Endodermal cell (in vitro differentiated cells): Measurements from ENCODE around the gene CNOT4. TPM values are rescaled to one million over a fixed set of nuclear protein-coding genes. Genes with fewer than 3 reads are reported as not detected.
A peak's percentile ranks its signal among the peaks of the same experiment; 100 is the strongest.

Source experiments
- DNase-seq: peaks from one replicate; pipeline ENCODE4 v3.0.0-alpha.2; 2017
- H3K27ac ChIP-seq: 2 replicates; pipeline ENCODE4 v1.5.1; 2013; ENCODE audit warnings: mild to moderate bottlenecking, low read depth, low read length, moderate library complexity
- H3K27me3 ChIP-seq: 2 replicates; pipeline ENCODE4 v1.6.1; 2013; ENCODE audit warnings: mild to moderate bottlenecking, low read length, moderate library complexity; ENCODE audit not compliant: insufficient read depth, control insufficient read depth, poor library complexity, severe bottlenecking
- H3K36me3 ChIP-seq: 2 replicates; pipeline ENCODE4 v1.7.0; 2013; ENCODE audit warnings: mild to moderate bottlenecking, low read length, moderate library complexity; ENCODE audit not compliant: control insufficient read depth, insufficient read depth
- H3K4me1 ChIP-seq: one replicate; pipeline ENCODE4 v1.7.0; 2013; ENCODE audit warnings: low read length; ENCODE audit not compliant: control insufficient read depth, insufficient read depth
- H3K4me3 ChIP-seq: 2 replicates; pipeline ENCODE4 v1.5.1; 2013; ENCODE audit warnings: mild to moderate bottlenecking, low read length, moderate library complexity
- H3K9ac ChIP-seq: 2 replicates; pipeline ENCODE4 v1.6.1; 2013; ENCODE audit warnings: mild to moderate bottlenecking, low read length, moderate library complexity; ENCODE audit not compliant: poor library complexity, severe bottlenecking; ENCODE audit errors: extremely low read depth
- H3K9me3 ChIP-seq: 2 replicates; pipeline ENCODE4 v1.6.1; 2013; ENCODE audit warnings: mild to moderate bottlenecking, low read length, moderate library complexity; ENCODE audit not compliant: control insufficient read depth
- H3K27ac Mint-ChIP-seq: 2 replicates; pipeline ENCODE4 v1.8.0; 2020; ENCODE audit warnings: mixed read lengths
- H3K27me3 Mint-ChIP-seq: 2 replicates; pipeline ENCODE4 v1.8.0; 2021; ENCODE audit warnings: mild to moderate bottlenecking, mixed read lengths; ENCODE audit not compliant: insufficient read depth
- H3K36me3 Mint-ChIP-seq: 2 replicates; pipeline ENCODE4 v1.8.0; 2020; ENCODE audit warnings: low read depth, mixed read lengths
- H3K4me1 Mint-ChIP-seq: 2 replicates; pipeline ENCODE4 v1.8.0; 2020; ENCODE audit warnings: mixed read lengths
- H3K4me3 Mint-ChIP-seq: 2 replicates; pipeline ENCODE4 v1.8.0; 2020; ENCODE audit warnings: mild to moderate bottlenecking, moderate library complexity, mixed read lengths
- H3K9me3 Mint-ChIP-seq: 2 replicates; pipeline ENCODE4 v1.8.0; 2020; ENCODE audit warnings: mild to moderate bottlenecking, mixed read lengths
- WGBS, 2 experiments: methylation state at CpG; one replicate each; pipeline versions ENCODE4 v1.1.5 to v1.1.7; 2013; ENCODE audit warnings: missing lambda C conversion rate in 2 of 2, mixed read lengths in 1 of 2; ENCODE audit not compliant: insufficient coverage in 1 of 2, insufficient read length in 1 of 2; 5-methylcytosine and 5-hydroxymethylcytosine counted together
- total RNA-seq, 2 donors: library from RNA; stranded (reverse); fragmentation: NEBNext Ultra II Directional in 1 of 2; extraction: Animal tissue kit (Norgen Biotek cat#: 25700) in 1 of 2; gene quantifications; 2 replicates in 1 of 2; 3 replicates in 1 of 2; pipeline ENCODE4 v1.2.1, GENCODE V29; 2021
- TF ChIP-seq, protein P1 (sequence below): fragments of 200-600 bp; sonication (generic); conservative IDR thresholded peaks from 2 replicates; pipeline ENCODE4 v1.5.0; 2021; ENCODE audit warnings: antibody characterized with exemption, mild to moderate bottlenecking

The CNOT4 gene
- total RNA-seq, 2 donors from 2014 or later: 22.7 to 23.8 TPM

GRCh38 chr7:135514856-135515255 lies 5.0 kb upstream of the CNOT4 start:
- Mint-ChIP-seq H3K36me3 (no peaks in the 10 kb centered on the region), H3K27me3 (peaks cover 8% of the 10 kb centered on the region), H3K4me3 (no peak overlapping the region), H3K27ac (no peak overlapping the region), H3K4me1 (peaks cover 4% of the 10 kb centered on the region), H3K9me3 (no peaks in the 10 kb centered on the region)
- 62 to 90% methylated on average over 2 of the region's 3 CpGs for WGBS, 2 experiments
- TF ChIP-seq, protein P1, sequence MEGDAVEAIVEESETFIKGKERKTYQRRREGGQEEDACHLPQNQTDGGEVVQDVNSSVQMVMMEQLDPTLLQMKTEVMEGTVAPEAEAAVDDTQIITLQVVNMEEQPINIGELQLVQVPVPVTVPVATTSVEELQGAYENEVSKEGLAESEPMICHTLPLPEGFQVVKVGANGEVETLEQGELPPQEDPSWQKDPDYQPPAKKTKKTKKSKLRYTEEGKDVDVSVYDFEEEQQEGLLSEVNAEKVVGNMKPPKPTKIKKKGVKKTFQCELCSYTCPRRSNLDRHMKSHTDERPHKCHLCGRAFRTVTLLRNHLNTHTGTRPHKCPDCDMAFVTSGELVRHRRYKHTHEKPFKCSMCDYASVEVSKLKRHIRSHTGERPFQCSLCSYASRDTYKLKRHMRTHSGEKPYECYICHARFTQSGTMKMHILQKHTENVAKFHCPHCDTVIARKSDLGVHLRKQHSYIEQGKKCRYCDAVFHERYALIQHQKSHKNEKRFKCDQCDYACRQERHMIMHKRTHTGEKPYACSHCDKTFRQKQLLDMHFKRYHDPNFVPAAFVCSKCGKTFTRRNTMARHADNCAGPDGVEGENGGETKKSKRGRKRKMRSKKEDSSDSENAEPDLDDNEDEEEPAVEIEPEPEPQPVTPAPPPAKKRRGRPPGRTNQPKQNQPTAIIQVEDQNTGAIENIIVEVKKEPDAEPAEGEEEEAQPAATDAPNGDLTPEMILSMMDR: no peak
- Histone ChIP-seq H3K9ac (no peak overlapping the region), H3K9me3 (no peaks in the 10 kb centered on the region), H3K27ac (no peak overlapping the region), H3K36me3 (no peaks in the 10 kb centered on the region), H3K4me1 (no peaks in the 10 kb centered on the region), H3K4me3 (no peak overlapping the region), H3K27me3 (peaks cover 52% of the 10 kb centered on the region)
- no peak for DNase-seq

DNA sequence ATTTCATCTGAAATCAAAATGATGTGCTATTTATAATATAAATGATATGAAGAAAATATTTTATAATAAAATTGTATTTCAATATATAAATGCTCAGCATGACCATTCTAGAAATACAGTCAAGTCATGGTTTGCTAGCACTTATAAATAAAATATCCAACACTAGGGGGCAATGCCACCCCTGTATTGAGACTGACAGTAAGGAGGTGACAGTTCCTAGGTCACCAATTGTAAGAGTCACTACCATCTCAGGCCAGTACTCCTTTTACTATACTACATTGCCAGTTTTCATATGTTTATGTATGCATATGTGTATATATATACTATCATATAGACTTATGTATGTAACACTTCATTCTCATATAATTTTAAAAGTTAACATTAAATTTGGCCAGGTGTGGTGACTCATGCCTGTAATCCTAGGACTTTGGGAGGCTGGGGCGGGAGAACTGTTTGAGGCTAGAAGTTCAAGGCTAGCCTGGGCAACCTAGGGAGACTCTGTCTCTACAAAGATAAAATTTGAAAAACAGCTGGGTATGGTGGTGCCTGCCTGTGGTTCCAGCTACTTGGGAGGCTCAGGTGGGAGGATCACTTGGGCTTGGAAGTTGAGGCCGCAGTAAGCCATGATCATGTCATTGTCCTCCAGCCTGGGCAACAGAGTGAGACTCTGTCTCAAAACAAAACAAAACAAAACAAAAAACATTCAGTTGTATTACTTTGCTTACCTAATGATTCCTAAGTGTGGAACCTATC lies 2.4 kb upstream of the CNOT4 start:
- no peak overlapping the region for H3K4me3 Mint-ChIP-seq
- 96% methylated on average over 2 of the region's 2 CpGs; no CpG with 5 or more reads in 1 of the 2 experiments for WGBS, 2 experiments

DNA sequence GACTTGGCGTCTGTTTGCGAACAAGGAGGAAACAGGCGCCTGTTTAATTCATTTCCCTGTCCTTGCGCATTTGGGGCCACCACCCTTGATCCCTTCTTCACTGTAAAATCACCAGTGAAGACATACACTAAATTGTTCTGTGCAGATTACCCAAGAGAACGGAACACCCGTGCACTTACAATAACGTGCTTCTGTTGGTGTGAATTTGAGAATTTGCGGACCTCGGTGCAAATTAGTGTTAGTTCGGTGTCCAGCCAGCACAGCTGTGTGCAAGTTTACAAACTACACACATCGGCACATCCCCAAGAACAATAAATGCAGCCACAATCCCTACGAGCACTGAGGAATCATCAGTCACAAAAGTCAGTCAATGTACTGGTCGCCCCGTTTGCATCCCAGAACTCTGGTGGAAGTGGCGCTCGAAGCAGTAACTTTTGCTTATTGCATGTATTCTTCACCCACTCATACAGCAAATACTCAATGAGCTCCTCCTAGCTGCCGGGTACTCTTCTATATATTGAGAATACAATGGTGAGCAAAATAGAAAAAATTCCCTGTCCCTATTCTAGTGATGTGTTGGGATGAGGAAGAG lies 786 bp upstream of the CNOT4 start:
- no peak overlapping the region for H3K27ac Mint-ChIP-seq
- Histone ChIP-seq H3K9ac (peak overlapping the region; percentile 43), H3K9me3 (no peaks in the 10 kb centered on the region), H3K36me3 (no peaks in the 10 kb centered on the region), H3K27me3 (peaks cover 20% of the 10 kb centered on the region), H3K4me3 (peak overlapping the region; percentile 95), H3K27ac (no peak overlapping the region), H3K4me1 (peaks cover 9% of the 10 kb centered on the region)
- H3K9me3 Mint-ChIP-seq: no peaks in the 10 kb centered on the region
- WGBS, 2 experiments: 19 to 23% methylated on average over 15 to 17 of the region's 17 CpGs
- no peak overlapping the region for H3K4me3 Mint-ChIP-seq
- TF ChIP-seq, protein P1: no peak
- H3K36me3 Mint-ChIP-seq: no peaks in the 10 kb centered on the region
- H3K4me1 Mint-ChIP-seq: peaks cover 9% of the 10 kb centered on the region
- no peak for DNase-seq
- no peaks in the 10 kb centered on the region for H3K27me3 Mint-ChIP-seq

More for the DNA sequence above, 2.4 kb upstream of the CNOT4 start:
- TF ChIP-seq, protein P1: peak; percentile 84
- Mint-ChIP-seq H3K4me1 (peaks cover 10% of the 10 kb centered on the region), H3K27ac (no peak overlapping the region), H3K36me3 (no peaks in the 10 kb centered on the region), H3K27me3 (peaks cover 4% of the 10 kb centered on the region), H3K9me3 (no peaks in the 10 kb centered on the region)
- Histone ChIP-seq H3K27me3 (peaks cover 29% of the 10 kb centered on the region), H3K36me3 (no peaks in the 10 kb centered on the region), H3K9me3 (no peaks in the 10 kb centered on the region), H3K4me1 (peaks cover 9% of the 10 kb centered on the region), H3K27ac (no peak overlapping the region), H3K4me3 (no peak overlapping the region), H3K9ac (no peak overlapping the region)
- no peak for DNase-seq
